Measurements from ENCODE around the gene PPP1R9A.

Gene PPP1R9A

DNA sequence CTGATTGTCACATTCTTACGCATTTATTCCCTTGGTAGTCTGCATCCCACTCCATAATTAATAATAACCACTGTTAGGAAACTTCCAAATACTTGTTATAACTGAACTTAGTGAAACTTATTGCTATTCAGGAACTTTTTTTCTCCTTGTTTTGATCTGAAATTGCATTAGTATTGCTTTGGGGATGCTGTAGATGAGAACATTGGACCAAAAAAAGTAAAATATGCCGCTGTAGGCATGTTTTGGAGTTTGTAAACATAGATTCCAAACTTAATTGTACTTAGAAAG is 1.7 kb downstream of the PPP1R9A start:
- no peak for DNase-seq (ENCODE audit: low read depth in 2 of 2)

DNA sequence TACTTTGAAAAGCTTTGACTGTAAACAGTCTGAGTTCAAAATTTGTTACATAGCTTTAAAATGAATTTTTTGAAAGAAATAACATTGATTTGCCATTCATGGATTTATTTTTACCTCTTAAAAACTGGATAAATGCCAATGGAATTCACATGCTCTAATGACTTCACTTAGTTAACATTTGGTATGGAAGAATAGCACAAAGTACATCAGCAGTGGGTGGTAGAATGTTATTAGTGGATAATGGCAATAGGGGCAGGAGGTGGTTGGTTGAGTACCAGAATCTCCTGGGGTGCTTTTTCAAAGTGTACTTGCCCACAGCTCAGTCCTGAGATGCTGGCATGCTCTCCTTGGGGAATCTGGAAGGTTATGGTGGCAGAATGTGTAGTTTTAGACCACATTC is 4.7 kb downstream of the PPP1R9A start:
- DNase-seq (ENCODE audit: low read depth in 2 of 2), result no peak

DNA sequence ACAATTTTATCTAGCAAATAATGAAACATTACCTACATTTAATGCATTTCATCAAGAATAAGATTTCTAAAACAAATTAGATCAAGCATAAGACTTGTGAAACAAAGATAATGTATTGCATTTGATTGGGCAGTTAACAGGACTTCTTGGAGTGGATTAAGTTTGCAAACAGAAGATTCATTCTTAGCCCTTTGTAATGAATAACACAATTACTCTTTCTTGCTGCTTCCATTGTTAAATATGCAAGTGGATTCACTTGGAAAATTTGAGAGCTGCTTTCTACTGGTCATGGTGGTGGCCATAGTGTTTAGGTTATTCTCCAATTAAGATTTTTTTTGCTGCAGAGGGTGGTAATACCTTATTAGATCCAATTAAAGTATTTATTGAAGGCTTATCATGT is 6.0 kb downstream of the PPP1R9A start:
- no peak for DNase-seq (ENCODE audit: low read depth in 2 of 2)

DNA sequence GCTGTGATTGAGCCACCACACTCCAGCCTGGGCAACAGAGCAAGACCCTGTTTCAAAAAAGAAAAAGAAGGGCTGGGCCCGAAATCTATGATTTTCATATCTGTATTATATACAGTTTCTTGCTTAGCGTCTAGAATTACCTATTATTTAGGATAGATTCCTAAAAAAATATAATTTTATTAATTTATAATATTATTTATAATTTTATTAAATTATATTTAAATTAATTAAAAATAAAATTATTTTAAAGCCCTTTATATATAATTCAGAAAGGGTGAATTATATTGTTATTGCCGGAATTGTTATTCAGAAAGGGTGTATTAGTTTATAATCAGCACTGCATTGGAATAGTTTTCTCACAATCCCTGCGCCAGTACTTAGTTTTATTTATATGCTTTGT is 14.5 kb downstream of the PPP1R9A start:
- no peak for DNase-seq (ENCODE audit: low read depth in 2 of 2)

DNA sequence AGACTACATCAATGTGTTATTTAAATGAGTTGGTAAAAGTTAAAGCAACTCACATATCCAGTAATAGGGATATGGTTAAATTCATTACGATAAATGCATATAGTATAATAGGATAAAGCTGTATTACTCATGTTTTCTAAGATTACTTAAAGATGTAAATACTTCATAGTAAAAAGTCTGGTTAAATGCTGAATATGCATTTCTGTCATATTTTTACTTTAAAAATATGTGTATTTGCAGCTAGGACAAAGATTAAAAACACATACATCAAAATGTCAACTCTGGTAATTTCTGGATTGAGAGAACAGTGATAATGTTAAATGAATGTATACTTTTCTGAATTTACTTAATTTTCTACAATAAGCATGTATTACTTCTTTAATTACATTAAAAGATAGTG is 15.1 kb downstream of the PPP1R9A start:
- DNase-seq (ENCODE audit: low read depth in 2 of 2), result no peak

DNA sequence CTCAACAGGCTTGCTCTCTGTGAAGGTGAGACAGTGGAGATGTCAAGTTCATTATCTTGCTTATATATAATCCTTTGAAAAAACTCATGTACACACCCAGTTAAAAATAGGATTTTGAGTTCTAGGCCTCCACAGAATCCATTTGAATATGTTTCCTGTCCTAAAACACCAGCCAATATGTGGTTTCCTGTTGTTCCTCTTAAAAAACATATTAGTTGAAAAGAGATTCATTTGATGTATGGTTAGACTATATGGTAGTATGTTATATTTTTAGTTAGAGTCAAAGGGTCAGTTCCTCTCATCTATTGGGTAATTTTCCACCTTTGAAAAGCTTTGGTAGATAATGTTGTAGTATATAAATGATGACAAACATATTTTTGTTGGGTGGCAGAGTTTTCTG is 16.0 kb downstream of the PPP1R9A start:
- no peak for DNase-seq (ENCODE audit: low read depth in 2 of 2)

DNA sequence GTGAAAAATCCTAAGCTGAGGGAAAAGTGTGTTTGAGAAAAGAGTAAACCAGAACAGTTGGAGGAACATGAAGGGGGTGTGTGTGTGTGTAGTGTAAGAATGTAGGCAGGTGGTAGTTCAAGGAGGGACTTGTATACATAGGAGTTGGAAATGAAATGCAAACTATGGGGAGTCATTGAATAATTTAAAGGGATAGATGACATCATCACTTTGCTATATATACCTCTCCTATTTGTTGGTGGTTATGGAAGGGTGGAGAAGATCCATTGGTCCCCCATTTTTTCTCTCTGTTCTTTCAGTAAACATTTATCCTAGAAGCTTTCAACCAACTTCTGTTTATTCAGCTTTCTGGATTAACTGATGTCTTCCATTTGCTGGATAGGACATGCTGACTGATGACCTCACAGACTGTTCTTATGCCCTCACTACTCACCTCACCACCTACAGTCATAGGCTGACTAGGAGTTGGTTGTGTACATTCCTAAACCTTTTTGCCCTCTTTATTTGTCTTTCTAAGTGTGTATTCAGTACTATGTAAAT is 20.8 kb downstream of the PPP1R9A start:
- DNase-seq (ENCODE audit: low read depth in 2 of 2), result no peak

DNA sequence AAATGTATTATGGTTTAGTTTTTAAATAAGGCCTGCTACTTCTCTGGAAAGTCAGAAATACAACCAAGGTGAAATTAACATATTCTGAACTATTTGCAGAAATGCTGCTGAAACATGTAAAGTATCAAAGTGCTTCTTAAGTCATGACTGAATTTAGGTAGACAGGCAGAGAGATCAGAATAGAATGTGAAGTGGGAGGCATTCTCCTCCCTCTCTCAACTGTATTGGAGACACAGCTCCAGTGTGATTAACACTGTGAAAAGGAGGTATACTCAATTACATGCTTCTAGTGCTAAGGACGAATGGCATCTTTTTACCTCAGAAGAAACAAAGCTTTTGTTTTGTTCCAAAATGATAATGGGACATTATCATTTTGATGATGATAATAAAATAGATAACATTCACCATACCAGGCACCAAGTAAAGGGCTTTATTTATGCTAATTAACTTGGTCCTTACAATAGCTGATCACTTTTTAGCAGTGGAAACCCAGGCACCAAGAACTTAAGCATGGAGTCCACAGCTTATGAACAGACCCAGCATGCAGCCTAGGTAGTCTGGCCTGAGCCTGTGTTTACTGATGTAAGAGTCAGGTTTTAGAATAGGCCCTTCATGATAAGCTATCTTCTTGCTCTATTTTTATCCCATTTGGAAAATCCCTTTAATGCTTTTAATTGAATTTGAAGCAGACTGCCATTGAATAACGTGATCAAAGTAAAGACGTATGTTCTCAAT is 26.0 kb downstream of the PPP1R9A start:
- no peak for DNase-seq (ENCODE audit: low read depth in 2 of 2)

DNA sequence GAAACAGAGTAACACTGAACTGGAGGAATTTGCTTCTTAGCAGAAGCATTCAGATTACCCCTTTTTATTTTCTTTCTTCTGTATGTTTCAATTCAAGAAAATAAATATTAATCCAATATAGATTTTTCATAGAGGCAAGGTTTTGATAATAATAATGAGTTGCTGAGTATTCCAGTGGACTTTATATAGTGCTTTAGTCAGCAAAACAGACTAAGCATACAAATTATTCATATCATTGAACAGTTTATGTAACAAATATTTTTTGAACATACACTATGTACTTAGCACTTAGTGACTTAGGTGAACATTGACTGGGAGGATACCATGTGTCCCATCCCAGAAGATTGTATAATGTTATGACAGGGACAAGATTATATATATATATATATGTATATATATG is 32.0 kb downstream of the PPP1R9A start:
- DNase-seq (ENCODE audit: low read depth in 2 of 2), result no peak

DNA sequence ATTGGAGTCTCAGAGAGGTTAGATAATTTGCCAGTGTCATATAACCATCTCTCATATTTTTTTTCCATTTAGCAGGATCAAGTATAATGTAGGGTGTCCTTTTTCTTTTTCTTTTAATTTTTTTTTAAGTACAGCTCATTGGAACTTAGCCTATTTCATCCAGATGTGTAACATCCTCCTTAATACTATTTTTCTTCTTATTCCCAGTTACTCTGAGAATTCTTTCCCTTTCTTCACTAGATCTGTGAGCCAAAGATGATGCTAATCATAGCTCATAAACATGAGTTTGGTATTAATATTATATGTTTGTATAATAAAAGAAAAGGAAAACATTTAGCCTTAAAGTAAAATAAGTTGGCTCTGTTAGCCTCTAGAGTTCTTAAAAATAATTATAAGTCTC is 32.8 kb downstream of the PPP1R9A start:
- DNase-seq (ENCODE audit: low read depth in 2 of 2), result no peak

DNA sequence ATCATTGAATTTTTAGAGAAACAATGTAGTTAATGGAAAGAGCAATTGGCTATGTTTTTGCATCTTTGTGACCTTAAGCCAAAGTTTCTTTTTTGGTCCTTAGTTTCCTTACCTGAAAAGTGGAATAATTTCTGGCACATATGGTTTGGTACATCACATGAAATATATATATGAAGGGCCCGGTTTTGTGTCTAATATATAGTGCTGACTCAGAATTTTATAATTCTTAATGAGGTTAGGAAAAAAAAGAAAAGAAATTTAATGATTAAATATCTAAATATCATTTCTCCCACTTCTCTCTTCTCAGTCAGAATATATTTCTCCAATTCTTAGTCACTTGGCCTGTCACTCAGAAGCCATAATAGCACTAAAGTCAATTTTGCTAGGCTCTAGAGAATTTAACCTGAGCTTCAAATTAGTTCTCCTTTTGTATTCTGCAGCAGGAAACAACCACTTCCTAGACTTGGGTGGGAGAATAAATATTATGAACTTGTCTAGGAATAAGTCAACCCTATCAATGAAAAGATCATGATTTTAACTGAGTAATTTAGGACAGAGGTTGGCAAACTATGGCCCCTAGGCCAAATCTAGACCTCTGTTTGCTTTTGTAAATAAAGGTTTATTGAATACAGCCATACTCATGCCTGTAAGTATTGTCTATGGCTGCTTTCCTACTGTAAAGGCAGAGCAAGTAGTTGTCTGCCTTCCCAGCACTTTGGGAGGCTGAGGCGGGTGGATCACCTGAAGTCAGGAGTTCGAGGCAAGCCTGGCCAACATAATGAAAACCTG is 34.6 kb downstream of the PPP1R9A start:
- no peak for DNase-seq (ENCODE audit: low read depth in 2 of 2)

DNA sequence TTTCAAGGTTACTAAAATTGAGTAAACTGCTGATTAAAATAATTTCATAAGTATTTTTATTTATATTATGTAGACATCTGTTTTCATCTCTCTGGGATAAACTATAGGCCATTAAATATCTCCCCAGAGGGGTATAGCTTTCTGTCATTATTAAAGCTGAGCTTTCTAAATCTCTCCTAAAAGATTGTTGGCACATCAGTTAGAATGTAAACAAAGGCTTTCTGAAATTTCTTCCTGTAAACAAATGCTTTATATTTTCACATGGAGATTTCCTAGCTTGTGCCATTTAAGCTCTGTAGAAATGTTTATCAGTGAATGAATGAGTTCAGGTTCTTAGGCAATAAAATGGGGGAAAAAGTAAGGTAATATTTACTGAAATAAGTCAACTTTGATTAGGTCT is 35.7 kb downstream of the PPP1R9A start:
- no peak for DNase-seq (ENCODE audit: low read depth in 2 of 2)

DNA sequence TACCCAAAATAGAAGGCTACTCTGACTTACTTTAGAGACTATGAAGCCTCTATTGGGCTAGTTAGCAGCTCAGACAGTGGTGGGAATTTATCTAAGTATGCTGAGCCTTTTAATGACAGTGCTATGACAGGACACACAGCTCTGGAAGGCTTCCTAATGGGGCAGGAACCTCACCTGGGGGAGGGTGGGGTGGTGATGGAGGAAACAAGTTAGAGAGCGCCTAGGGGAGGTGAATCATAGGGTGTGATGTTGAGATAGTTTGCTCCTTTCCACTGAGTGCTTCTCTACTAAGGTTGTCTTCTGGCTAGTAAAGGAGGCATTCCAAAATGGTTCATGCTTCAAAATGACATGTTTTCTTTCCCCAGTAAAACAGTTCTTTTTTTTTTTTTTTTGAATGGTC is 42.1 kb downstream of the PPP1R9A start:
- no peak for DNase-seq (ENCODE audit: low read depth in 2 of 2)

DNA sequence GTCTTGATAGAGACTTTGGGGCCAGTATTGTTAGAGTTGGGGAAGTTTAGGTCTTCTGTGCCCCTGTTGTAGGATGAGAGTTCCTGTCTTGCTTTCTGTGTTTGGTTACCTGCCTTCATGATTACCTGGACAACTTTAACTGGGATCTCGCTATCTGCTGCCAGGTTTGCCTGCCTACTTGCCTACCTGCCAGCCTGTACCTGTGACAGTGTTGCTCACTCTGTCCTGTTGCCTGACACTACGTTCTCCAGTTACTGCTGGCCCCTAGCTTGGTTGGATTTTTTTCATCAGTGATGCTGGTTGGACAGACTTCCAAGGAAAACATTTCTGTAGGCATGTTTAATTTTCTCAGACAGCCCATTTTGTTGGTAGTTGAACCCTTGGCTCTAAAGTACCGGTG is 48.4 kb downstream of the PPP1R9A start:
- DNase-seq (ENCODE audit: low read depth in 2 of 2), result no peak

DNA sequence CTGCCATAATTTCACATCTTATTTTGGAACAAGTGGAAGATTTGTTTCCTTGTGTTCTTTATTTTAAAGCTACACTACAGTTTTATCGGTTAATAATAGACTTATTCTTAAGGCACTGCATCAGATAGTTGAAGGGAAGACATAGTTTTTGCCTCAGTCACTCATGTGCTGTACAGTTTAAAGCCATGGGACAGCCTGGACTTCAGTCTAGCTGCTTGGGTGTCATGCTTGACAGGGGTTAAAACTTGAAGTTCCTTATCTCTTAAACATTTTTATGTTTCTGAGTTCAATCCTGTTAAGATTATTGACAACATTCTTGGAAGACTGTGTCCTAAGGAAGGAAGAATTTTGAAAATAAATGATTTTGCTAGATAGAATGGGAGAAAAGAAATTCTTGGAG is 49.7 kb downstream of the PPP1R9A start:
- no peak for DNase-seq (ENCODE audit: low read depth in 2 of 2)

DNA sequence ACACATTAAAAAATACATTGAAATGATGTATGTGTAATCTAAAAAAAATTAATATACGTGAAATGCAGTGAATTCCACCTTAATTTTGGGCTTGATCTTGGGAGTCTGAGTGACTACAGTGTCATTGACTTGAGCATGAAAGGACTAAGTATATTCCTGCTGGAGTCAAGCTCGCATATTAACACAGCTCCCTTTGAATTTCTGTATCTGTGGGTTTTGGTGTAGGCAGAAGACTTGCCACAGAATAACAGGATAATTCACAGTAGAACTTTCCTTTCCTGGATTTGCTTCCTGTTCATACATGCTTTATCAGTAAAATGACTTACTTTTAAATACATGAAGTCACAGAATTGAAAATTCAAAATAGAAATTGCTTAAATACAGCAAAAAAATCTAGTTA is 55.3 kb downstream of the PPP1R9A start:
- no peak for DNase-seq (ENCODE audit: low read depth in 2 of 2)

DNA sequence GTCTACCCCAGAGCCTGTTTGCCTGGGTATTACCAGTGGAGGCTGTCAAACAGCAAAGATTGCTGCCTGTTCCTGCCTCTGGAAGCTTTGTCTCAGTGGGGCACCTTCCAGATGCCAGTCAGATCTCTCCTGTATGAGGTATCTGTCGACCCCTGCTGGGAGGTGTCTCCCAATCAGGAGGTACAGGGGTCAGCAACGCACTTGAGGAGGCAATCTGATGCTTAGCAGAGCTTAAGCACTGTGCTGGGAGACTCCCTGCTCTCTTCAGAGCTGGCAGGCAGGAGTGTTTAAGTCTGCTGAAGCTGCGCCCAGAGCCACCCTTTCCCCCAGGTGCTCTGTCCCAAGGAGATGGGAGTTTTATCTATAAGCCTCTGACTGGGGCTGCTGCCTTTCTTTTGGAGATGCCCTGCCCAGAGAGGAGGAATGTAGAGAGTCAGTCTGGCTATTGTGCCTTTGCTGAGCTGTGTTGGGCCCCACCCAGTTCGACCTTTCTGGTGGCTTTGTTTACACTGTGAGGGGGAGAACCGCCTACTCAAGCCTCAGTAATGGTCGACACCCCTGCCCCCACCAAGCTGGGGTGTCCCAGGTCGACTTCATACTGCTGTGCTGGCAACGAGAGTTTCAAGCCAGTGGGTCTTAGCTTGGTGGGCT is 62.2 kb downstream of the PPP1R9A start:
- DNase-seq (ENCODE audit: low read depth in 2 of 2), result no peak

DNA sequence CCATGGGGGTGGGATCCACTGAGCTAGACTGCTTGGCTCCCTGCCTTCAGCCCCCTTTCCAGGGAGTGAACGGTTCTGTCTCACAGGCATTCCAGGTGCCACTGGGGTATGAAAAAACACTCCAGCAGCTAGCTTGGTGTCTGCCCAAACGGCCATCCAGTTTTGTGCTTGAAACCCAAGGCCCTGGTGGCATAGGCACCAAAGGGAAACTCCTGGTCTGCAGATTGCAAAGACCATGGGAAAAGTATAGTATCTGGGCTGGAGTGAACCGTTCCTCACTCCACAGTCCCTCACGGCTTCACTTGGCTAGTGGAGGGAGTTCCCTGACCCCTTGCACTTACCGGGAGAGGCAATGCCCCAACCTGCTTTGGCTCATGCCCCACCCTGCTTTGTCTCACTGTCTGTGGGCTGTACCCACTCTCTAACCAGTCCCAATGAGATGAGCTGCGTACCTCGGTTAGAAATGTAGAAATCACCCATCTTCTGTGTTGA is 62.7 kb downstream of the PPP1R9A start:
- no peak for DNase-seq (ENCODE audit: low read depth in 2 of 2)

DNA sequence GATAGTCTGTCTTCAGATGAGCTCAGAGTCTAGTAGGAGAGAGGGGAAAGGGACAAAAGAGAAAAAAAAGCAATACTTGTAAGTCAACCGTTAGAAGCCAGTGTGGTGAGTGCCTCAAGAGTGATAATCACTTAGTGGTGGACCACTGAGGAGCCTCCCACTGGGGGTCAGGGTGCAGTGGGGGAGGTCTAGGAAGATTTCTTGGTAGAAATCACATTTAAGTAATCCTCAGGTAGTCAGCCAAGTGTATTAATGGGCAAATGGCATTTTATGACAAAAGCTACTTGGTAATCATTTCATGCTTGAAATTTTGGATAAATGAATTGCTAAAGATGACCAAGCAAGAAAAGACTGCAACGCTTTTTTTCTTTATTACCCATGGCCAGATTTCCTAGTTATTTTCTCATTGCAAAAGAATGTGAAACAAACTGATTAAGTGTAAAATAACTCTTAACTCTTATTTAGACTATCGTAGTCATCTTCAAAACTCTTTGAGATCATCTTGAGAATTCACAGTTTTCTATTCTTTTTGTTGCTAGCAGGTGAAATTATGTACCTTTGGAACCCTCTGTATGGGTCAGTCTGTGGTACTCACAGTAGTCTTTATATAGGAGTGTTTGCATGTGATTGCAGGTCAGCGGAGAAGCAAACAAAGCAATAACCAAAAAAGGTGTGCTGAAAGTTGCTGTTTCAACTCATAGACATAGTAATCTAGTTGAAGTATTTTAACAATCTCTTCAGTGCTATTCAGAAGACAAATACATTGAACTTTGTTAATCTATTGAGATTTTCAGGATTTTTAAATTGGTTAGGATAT is 63.9 kb downstream of the PPP1R9A start:
- no peak for DNase-seq (ENCODE audit: low read depth in 2 of 2)

DNA sequence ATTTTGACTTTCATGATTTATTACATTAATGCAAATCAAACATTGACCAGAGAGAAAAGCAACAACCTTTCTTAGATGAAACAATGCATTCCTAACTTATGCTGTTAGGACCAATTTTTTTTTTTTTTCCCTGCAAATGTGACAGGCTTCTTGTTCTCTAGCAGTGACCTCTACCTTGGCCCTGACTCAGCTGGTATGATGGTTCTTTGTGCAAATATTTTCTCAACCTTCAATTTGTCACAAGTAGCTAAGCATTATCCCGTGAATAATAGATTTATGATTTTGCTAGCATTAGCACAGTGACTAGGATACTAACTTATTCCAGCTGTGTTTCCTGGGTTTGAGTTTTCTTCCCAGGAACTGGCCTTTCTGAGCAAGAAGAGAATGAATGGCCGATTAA is 64.9 kb downstream of the PPP1R9A start:
- DNase-seq (ENCODE audit: low read depth in 2 of 2), result no peak

DNA sequence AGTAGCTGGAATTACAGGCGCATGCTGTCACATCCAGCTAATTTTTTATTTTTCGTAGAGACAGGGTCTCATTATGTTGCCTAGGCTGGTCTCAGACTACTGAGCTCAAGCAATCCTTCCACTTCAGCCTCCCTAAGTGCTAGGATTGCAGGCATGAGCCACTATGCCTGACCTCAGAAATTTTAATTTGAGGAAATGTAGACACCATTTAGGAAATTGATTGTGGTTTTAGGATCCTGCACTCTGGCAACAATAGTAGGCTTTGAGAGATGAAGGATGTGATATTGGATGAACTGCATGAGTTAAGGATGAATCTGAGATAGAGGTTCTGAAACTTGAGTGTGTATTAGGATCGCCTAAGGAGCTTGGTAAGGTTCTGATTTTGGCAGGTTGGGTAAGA is 66.5 kb downstream of the PPP1R9A start:
- no peak for DNase-seq (ENCODE audit: low read depth in 2 of 2)

DNA sequence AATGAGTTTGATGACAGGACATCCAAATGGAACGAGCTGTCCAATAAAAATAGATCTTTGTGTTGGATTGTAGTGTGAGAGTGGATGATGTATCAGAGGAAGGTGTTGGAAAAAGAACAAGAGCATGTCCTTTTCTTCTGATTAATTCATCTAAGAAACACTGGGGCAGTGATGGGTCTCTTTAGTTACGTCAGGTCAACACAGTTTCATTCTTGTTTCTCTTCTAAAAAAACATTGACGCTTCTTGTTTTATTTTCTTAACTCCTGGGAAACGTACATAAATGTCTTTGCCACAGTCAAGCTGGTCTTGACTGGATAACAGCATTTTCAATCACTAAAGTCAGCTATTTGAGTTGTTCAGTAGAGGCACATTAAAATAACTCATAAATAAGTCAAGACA is 67.0 kb downstream of the PPP1R9A start:
- DNase-seq (ENCODE audit: low read depth in 2 of 2), result no peak
